ENCODE data around the gene PTOV1.
"Not testable (repeated sequence)": the region's sequence is repeated elsewhere in the genome, so short reads cannot be mapped to it uniquely, and the experiment has no call there.

PTOV1 gene

GRCh38 chr19:49818649-49819370 lies 32.1 kb upstream of the PTOV1 start:
- DNase-seq: no peak

- DNase-seq: not testable (repeated sequence)
Observed at GRCh38 chr19:49819452-49820115, 31.4 kb upstream of the PTOV1 start.

DNA sequence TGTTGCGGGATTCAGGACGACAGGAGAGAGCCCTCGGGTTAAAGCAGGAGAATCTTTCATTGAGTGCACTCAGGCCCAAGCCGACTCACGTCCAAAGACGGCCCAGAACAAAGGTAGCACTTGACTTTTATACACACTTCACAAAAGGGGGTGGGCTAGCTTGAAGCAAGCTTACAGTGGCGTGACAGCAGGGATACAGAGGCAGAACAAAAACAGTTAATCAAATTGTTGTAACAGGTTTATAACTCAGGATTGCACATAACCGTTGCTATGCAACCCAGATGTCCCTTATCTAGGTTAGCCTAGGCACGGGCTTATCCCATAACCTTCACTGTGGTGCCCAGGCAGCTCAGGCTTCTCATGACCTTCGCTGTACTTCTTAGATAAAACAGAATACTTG lies 30.8 kb upstream of the PTOV1 start:
- no peak for DNase-seq

GRCh38 chr19:49823472-49823871 lies 27.5 kb upstream of the PTOV1 start:
- DNase-seq: no peak

DNA sequence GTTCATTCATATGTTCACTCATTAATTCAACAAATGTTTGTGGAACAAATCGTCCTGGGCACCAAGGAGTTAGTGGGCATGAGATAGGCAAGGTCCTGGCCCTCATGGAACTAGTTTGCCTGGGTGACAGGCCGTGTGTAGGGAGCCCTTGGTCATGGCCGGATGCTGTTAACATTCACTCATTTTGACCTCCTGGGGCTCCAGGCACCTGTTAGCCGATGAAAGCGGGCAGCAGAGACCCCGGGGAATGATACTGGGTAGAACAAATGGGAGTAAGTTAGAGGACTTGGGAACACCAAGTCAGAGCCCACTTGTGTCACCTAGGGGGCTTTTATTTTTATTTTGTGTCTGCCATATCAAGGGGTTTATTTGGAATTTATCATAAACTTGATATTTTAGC lies 26.3 kb upstream of the PTOV1 start:
- DNase-seq: no peak

DNA sequence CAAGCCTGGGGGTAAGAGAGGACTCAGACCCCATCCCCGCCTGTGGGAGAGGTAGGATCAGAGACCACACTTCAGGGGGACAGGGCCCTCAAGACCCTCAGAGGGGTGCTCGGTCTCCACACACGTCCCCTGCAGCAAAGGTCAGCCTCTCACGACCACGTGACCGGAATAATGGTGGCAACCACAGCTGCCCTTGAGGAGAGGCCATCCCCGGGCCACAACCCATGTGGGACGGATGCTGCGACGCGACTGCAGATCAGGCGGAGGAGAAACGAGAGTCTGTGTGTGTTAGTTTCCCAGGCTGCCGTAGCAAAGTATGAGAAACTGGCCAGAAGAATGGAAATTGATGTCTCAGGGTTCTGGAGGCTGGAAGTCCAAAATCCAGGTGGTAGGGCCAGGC lies 23.9 kb upstream of the PTOV1 start:
- no peak for DNase-seq

DNA sequence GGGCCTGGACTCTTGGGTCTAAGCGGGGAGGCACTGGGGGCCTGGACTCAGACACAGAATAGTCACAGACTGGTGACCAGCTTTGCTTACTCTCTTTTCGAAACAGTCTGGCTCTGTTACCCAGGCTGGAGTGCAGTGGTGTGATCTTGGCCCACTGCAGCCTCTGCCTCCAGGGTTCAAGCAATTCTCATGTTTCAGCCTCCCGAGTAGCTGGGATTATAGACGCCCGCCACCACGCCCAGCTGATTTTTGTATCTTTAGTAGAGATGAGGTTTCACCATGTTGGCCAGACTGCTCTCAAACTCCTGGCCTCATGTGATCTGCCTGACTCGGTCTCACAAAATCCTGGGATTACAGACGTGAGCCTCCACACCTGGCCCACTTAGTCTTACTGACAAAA lies 21.8 kb upstream of the PTOV1 start:
- no peak for DNase-seq

GRCh38 chr19:49829721-49830120 lies 21.2 kb upstream of the PTOV1 start:
- DNase-seq: no peak

GRCh38 chr19:49830766-49831165 lies 20.2 kb upstream of the PTOV1 start:
- no peak for DNase-seq

GRCh38 chr19:49831592-49831991 lies 19.4 kb upstream of the PTOV1 start:
- no peak for DNase-seq

- DNase-seq: no peak
Observed at GRCh38 chr19:49832556-49832955, 18.4 kb upstream of the PTOV1 start.

DNA sequence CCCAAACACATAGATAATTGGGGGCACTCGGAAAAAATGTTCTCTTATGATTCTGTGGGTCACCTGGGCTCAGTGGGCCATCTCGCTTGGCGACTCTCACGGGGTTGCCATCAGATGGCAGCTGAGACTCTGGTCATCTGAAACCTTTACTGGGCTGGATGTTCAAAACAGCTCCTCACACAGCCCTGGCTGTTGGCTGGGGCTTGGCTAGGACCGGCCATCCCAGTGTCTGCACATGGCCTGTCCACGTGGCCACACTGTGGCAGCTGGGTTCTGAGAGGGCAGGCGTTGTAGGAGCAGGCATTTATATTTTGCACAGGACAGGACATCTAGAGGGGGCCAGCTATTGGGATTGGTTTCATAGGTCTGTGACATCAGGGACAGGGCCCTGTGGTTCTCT lies 17.4 kb upstream of the PTOV1 start:
- DNase-seq: no peak

GRCh38 chr19:49835562-49835961 lies 15.4 kb upstream of the PTOV1 start:
- no peak for DNase-seq

- DNase-seq: no peak
Observed at GRCh38 chr19:49836176-49837008, 14.6 kb upstream of the PTOV1 start.

GRCh38 chr19:49837009-49837310 lies 14.0 kb upstream of the PTOV1 start:
- DNase-seq: no peak

DNA sequence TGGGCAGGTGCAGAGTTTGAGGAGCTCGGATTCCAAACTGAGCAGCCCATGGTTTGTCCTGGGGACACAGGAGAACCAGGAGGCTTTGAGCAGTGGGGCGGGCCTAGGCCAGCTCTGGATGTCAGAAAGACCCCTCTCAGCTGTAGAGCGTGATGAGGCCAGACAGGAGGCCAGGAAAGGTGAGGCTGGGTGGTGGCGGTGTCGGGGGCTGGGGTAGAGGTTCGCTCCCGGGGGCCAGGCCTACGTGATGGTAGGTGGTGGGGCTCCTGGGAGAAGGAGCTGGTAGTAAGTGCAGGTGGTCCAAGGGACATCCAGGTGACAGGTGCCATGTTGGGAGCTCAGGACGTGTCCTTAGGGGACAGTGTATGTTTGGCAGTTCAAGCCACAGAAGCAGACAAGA lies 13.5 kb upstream of the PTOV1 start:
- DNase-seq: no peak

DNA sequence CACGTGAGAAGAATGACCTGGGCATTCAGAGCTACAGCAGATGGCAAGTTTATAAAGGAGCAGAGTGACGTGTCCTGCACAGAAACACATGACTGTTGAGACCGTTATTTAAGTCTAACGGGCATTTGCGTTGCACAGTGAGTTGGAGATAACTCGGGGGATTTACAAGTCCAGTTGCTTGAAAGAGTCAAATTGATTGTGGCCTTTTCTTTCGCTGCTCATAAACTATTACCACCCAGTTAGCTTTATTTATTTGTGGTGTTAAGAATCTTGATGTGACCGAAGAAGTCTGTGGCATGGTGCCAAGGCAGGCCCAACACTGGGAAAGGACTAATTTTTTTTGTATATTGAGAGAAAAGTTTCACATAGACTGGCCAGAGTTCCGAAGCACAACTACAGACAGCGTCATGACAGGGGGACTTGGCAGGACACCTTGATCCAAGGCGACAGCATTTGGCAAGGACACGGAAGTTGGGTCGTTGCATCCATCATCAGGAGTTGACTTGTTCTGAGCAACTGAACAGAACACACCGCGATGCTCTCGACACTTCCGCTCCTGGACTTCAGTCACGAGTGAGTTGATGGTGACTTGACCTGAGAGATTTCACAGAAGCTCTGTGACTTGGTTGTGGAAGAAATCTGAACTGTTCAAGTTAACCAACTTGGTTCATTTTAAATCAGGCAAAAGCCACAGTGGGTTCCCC lies 11.9 kb upstream of the PTOV1 start:
- no peak for DNase-seq

DNA sequence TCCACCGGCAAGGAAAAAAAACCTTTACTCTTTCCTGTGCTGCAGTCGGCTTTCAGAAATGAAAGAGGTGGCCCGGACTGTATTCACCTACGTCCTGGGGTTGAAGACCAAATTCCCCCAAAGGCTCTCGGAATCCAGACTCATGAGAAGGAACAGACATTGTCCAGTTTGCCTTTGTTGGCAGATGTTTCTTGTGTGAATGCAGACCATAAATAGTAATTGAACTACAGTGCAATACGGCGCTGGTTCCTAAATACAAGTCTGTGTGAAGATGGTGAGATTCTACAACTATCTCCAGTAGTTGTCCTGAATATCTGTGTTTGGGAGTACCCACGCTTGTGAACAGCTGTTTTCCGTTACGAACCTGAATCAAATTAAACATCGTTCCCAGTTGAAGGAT lies 11.2 kb upstream of the PTOV1 start:
- DNase-seq: no peak

- DNase-seq: no peak
Observed at GRCh38 chr19:49840321-49840720, 10.6 kb upstream of the PTOV1 start.

DNA sequence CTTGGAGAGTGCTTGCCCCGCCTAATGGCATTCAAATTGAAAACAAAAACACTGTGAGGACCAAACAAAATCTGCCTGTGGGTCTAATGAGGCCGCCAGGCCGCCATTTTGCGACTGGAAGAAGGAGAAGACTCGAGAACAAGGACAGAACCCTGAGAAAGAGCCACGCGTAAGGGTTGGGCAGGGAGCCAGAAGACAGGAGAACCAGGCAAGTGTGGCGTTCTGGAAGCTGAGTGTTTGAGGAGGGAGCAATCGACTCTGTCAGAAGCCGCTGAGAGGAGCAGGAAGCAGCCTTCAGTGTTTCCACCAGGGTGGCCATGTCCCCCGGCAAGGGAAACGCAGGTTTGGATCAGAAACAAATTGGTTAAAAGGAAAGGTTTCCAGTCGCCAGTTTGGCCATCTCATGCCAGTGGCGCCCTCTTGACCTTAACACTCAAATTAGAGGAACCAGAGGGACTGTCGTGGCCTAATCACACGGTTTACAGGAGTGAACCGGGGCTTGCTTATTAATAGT lies 10.2 kb upstream of the PTOV1 start:
- no peak for DNase-seq

- DNase-seq: no peak
Observed at GRCh38 chr19:49843265-49843664, 7.7 kb upstream of the PTOV1 start.

GRCh38 chr19:49844138-49845095 lies 6.5 kb upstream of the PTOV1 start:
- no peak for DNase-seq

Data from NCI-H1930 (cell line).